ENCODE measurements around the gene POLN. TPM values are rescaled to one million over a fixed set of nuclear protein-coding genes. Genes with fewer than 3 reads are reported as not detected.

Gene POLN
- total RNA-seq, 1 experiment from 2014 or later = 0.26 TPM

- no peaks in the 10 kb centered on the region for H3K27me3 ChIP-seq (ENCODE audit: low read length)
- H3K9me3 ChIP-seq (ENCODE audit: low read length) = no peaks in the 10 kb centered on the region
- H3K79me2 ChIP-seq (ENCODE audit: low read length) = no peaks in the 10 kb centered on the region
- ChIA-PET POLR2A (ENCODE audit: unreplicated experiment) (no interaction called here), CTCF (no interaction called here)
- no peak overlapping the region for H3K9ac ChIP-seq (ENCODE audit: low read length)
- H3K36me3 ChIP-seq (ENCODE audit: low read depth, low read length) = no peaks in the 10 kb centered on the region
- DNase-seq (no peak), ATAC-seq (no peak)
- no peak overlapping the region for H3K4me2 ChIP-seq (ENCODE audit: low read length)
- intact Hi-C loops (cut with micrococcal nuclease) = no loop called here
- H3K4me1 ChIP-seq (ENCODE audit: insufficient read depth, low read length) = no peaks in the 10 kb centered on the region; the same call in 1 of the 2 replicates
- BruUV-seq (replicated peaks) = no TSS peak
- H3K4me3 ChIP-seq (ENCODE audit: low read length) = no peak overlapping the region
- no peak for TF ChIP-seq EZH2phosphoT487 (IDR thresholded peaks at IDR 0.05; ENCODE audit: borderline replicate concordance, low read length)
- TF ChIP-seq CTCF (conservative IDR thresholded peaks at IDR 0.05; ENCODE audit: low read depth, low read length) = no peak
- TF ChIP-seq EZH2 (IDR thresholded peaks at IDR 0.05; ENCODE audit: low read length, unreplicated experiment) = no peak
- H3F3A ChIP-seq (ENCODE audit: low read length, unreplicated experiment) = no peaks in the 10 kb centered on the region
- no peaks in the 10 kb centered on the region for H3K9me2 ChIP-seq (replicated peaks; ENCODE audit: low read length)
- H3K27ac ChIP-seq (ENCODE audit: low read length) = no peak overlapping the region
- H2AFZ ChIP-seq (ENCODE audit: low read length) = no peak overlapping the region
- H4K20me1 ChIP-seq (ENCODE audit: low read length) = no peaks in the 10 kb centered on the region
Observed at GRCh38 chr4:2062808-2063524, 179.0 kb downstream of the POLN start.

- ATAC-seq = no peak
- Histone ChIP-seq H3K9me2 (replicated peaks; ENCODE audit: low read length) (no peaks in the 10 kb centered on the region), H4K20me1 (ENCODE audit: low read length) (no peaks in the 10 kb centered on the region), H3K27me3 (ENCODE audit: low read length) (no peaks in the 10 kb centered on the region), H3K79me2 (ENCODE audit: low read length) (no peaks in the 10 kb centered on the region), H2AFZ (ENCODE audit: low read length) (no peak overlapping the region), H3K9ac (ENCODE audit: low read length) (no peak overlapping the region), H3K4me2 (ENCODE audit: low read length) (no peak overlapping the region), H3K4me1 (ENCODE audit: insufficient read depth, low read length) (no peaks in the 10 kb centered on the region; the same call in 1 of the 2 replicates), H3K9me3 (ENCODE audit: low read length) (no peaks in the 10 kb centered on the region), H3K4me3 (ENCODE audit: low read length) (no peak overlapping the region), H3K27ac (ENCODE audit: low read length) (no peak overlapping the region), H3F3A (ENCODE audit: low read length, unreplicated experiment) (no peaks in the 10 kb centered on the region), H3K36me3 (ENCODE audit: low read depth, low read length) (no peaks in the 10 kb centered on the region)
- intact Hi-C loops (cut with micrococcal nuclease) = no loop called here
- DNase-seq = no peak
- ChIA-PET CTCF (interaction anchor here (0.7 kb wide), 1 partner anchor 78 kb away, joined by 6 read pairs; no protein-coding TSS in a partner anchor), POLR2A (ENCODE audit: unreplicated experiment) (no interaction called here)
- no TSS peak for BruUV-seq (replicated peaks)
- no peak for TF ChIP-seq EZH2phosphoT487 (IDR thresholded peaks at IDR 0.05; ENCODE audit: borderline replicate concordance, low read length)
- no peak for TF ChIP-seq CTCF (conservative IDR thresholded peaks at IDR 0.05; ENCODE audit: low read depth, low read length)
- TF ChIP-seq EZH2 (IDR thresholded peaks at IDR 0.05; ENCODE audit: low read length, unreplicated experiment) = no peak
Observed at GRCh38 chr4:2062168-2062807, 179.6 kb downstream of the POLN start.

All from PC-3 (cell line).